Measurements from ENCODE around the gene EPHB2.

Gene EPHB2

DNA sequence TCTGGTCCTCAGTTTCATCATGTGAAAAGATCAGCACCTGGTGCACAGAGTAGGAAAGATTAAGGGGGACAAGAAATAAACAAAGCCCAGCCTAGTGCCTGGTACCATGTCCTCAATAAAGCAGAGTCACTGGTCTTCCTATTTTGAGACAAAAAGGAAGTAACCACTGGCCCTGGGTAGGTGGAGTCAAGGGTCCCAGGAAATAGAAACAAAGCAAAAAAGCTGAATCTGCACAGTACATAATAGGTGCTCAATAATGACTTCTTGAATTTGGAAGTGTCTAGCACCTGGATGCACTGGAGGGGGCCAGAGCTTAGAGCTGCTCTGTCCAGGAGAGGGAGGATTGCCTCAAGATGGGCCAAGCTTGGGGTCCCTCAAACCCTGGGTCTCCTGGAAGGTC is 1.9 kb upstream of the EPHB2 start:
- Histone ChIP-seq H3K27me3 (ENCODE audit: control insufficient read depth, insufficient read depth, low read length) (peaks cover 12% of the 10 kb centered on the region), H3K4me1 (ENCODE audit: control insufficient read depth, insufficient read depth, low read length) (0 out of 2 replicates have a peak, but pooled peaks cover 2% of the 10 kb centered on the region), H3K4me3 (ENCODE audit: low read length) (no peak overlapping the region), H3K27ac (ENCODE audit: low read length) (no peak overlapping the region), H3K36me3 (ENCODE audit: control insufficient read depth, insufficient read depth, low read length) (no peaks in the 10 kb centered on the region), H3K9me3 (ENCODE audit: control insufficient read depth, insufficient read depth, low read length) (no peaks in the 10 kb centered on the region)
- no peak for DNase-seq (ENCODE audit: low read depth, low spot score)

DNA sequence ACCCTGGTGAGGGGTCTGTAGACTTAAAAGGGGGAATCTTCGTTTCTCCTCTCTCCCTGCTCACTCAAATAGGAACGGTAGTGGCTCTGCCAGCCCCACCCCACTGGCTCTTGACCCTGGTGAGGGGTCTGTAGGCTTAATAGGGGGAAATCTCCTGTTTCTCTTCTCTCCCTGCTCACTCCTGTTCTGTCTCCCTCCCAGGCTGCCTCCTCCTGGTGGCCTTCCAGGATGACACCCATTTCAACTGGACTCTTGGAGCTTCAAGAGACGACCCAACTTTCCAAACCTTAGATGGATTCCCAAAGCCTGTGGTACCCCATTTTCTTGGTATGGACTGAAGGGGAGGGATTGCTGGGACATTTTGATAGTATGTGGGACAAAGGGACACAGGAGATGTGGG is 1.4 kb upstream of the EPHB2 start:
- Histone ChIP-seq H3K36me3 (ENCODE audit: control insufficient read depth, insufficient read depth, low read length) (no peaks in the 10 kb centered on the region), H3K4me1 (ENCODE audit: control insufficient read depth, insufficient read depth, low read length) (0 out of 2 replicates have a peak, but pooled peaks cover 2% of the 10 kb centered on the region), H3K9me3 (ENCODE audit: control insufficient read depth, insufficient read depth, low read length) (no peaks in the 10 kb centered on the region), H3K4me3 (ENCODE audit: low read length) (no peak overlapping the region), H3K27ac (ENCODE audit: low read length) (no peak overlapping the region), H3K27me3 (ENCODE audit: control insufficient read depth, insufficient read depth, low read length) (peaks cover 12% of the 10 kb centered on the region)
- no peak for DNase-seq (ENCODE audit: low read depth, low spot score)
- WGBS (ENCODE audit: insufficient coverage, insufficient read length), result no CpG with 5 or more reads among the region's 3 CpGs

DNA sequence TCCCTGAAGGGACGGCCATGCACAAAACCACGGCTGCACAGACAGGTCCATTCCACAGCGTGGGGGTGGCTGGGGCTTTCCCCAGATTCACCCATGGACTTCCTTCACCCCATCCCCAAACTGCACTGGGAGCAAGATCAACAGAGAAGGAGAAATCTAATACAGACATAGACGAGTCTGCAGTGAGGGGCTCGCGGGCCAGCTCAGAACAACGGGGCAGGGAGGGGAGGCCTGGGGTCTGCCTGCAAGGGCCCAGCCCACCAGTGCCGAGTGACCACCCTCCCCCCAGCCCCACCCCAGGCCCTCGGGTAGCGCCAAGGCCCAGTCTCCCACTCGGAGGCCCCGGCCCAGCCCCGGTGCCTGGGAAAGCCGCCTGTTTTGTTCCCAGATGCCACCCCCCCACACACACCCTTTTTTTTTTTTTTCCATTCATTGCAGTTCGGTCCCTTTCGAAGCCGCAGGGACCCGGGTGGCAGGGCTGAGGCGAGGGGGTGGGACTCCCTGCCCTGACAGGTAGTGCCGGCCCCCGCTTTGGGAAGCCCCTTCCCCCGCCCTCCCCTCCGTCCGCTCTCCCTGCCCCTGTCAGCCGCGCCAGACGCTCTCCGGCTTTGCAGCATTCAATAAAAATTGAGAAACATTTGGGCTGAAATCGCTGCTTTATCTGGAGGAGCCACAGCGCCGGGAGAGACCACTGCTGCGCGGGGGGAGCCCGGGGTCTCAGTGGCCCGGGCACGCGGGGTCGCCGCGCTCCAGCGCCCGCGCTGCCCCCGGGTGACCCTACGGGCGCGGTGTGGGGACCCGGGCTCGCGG is 543 bp upstream of the EPHB2 start:
- WGBS (ENCODE audit: insufficient coverage, insufficient read length), result no CpG with 5 or more reads among the region's 50 CpGs
- DNase-seq (ENCODE audit: low read depth, low spot score), result no peak
- Histone ChIP-seq H3K36me3 (ENCODE audit: control insufficient read depth, insufficient read depth, low read length) (no peaks in the 10 kb centered on the region), H3K4me3 (ENCODE audit: low read length) (peak overlapping the region; percentile 51; the same call in 1 of the 2 replicates), H3K27ac (ENCODE audit: low read length) (no peak overlapping the region), H3K27me3 (ENCODE audit: control insufficient read depth, insufficient read depth, low read length) (peaks cover 12% of the 10 kb centered on the region), H3K9me3 (ENCODE audit: control insufficient read depth, insufficient read depth, low read length) (no peaks in the 10 kb centered on the region), H3K4me1 (ENCODE audit: control insufficient read depth, insufficient read depth, low read length) (0 out of 2 replicates have a peak, but pooled peaks cover 2% of the 10 kb centered on the region)

DNA sequence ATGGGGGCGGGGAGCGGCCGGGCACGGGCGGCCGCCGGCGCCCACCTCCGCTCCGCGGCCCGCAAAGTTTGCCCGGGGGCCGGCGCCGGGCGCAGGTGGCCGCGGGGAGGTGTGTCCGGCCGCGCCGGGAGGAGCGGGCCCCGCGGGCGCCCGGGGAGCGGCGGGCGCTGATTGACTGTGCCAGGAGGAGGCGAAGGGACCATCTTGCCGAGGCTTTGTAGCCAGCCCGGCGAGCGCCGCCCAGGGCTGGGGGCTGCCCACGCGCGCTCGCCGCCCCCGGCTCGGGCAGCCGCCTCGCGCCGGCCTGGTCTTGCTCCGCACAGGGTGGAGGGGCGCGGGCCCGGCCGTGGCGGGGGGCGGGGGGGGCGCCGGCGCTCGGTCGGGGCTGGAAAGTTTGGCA is 432 bp downstream of the EPHB2 start:
- Histone ChIP-seq H3K36me3 (ENCODE audit: control insufficient read depth, insufficient read depth, low read length) (no peaks in the 10 kb centered on the region), H3K4me3 (ENCODE audit: low read length) (peak overlapping the region; percentile 50; the same call in 1 of the 2 replicates), H3K27ac (ENCODE audit: low read length) (no peak overlapping the region), H3K27me3 (ENCODE audit: control insufficient read depth, insufficient read depth, low read length) (peaks cover 12% of the 10 kb centered on the region), H3K9me3 (ENCODE audit: control insufficient read depth, insufficient read depth, low read length) (no peaks in the 10 kb centered on the region), H3K4me1 (ENCODE audit: control insufficient read depth, insufficient read depth, low read length) (0 out of 2 replicates have a peak, but pooled peaks cover 2% of the 10 kb centered on the region)
- no CpG with 5 or more reads among the region's 60 CpGs for WGBS (ENCODE audit: insufficient coverage, insufficient read length)
- DNase-seq (ENCODE audit: low read depth, low spot score), result no peak

DNA sequence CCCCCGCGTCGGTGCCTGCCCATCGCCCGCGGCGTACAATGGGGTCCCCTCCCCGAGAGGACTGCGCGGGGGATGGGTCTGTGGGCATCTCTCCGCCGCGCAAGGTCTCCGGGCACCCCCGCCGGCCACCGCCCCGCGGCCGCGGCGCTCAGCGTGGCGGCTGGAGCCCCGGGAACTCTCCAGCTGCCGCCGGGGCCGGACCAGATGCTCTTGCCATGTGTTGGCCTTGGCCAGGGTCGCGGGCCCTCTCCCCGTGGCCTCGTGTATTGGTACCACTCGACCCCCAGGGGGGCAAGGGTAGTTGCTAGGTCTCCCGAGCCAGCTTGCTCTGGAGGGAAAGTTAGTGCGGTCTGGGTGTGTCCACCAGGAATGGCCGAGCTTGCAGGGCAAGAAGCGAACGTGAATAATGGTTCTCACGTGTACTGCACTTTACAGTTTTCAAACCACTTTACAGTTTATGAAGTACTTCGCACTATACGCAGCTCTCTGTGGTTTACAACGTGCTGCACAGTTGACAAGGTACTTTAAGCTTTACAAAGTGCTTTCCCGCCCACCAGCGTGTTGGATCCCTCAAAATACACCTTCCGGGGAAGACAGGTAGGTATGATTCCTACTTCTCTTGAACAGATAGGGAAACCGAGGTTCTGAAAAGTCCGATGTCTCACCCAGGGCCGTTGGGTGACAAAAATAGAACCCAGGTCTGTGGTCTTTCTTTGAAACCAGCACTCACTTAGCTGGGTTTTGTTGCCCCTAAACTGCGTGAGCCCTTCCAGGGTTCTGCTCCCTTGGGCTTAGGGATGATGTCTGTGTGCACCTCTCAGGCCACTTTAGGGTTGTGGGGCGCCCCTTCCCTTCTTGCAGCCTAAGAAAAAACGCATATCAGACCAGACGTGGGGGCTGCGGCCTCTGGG is 1.2 kb downstream of the EPHB2 start:
- Histone ChIP-seq H3K4me3 (ENCODE audit: low read length) (peak overlapping the region; percentile 50; the same call in 1 of the 2 replicates), H3K27me3 (ENCODE audit: control insufficient read depth, insufficient read depth, low read length) (peaks cover 12% of the 10 kb centered on the region), H3K9me3 (ENCODE audit: control insufficient read depth, insufficient read depth, low read length) (no peaks in the 10 kb centered on the region), H3K36me3 (ENCODE audit: control insufficient read depth, insufficient read depth, low read length) (no peaks in the 10 kb centered on the region), H3K27ac (ENCODE audit: low read length) (no peak overlapping the region), H3K4me1 (ENCODE audit: control insufficient read depth, insufficient read depth, low read length) (0 out of 2 replicates have a peak, but pooled peaks cover 2% of the 10 kb centered on the region)
- WGBS (ENCODE audit: insufficient coverage, insufficient read length), result no CpG with 5 or more reads among the region's 53 CpGs
- no peak for DNase-seq (ENCODE audit: low read depth, low spot score)

DNA sequence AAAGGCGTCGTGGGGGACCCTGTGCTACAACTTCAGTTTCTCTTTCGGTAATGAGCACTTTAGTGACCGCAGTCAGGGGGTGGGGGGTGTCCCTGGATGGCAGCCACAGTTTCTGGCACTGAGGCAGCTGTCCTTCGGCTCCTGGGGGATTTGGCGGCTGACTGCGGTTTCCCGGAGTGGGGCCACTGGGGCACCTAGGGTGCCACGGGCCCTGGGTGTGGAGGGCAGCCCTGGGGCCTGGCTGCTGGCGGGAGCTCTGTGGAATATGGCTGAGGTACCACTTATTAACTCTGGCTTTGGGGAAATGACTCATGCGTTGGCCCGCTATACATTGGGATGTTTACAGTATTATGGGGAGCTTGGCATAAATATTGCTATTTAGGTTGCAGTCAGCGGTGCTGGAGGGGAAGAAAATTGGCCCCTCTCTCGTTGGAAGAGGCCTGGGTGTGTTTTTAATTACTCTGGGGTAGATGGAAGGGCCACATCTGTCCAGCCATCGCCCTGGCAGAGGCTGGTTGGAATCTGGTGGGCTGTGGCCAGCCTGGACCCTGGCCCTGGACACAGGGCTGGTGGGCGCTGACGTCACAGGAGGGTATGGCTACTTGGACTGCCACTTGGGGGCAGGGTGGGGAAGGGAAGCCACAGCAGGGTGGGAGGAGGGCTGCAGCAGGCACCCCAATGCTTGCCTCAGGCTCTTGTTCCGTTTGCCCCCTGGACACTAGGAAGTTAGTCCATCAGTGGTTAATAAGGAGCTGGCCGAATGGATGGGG is 2.0 kb downstream of the EPHB2 start:
- no peaks in the 10 kb centered on the region for H3K36me3 ChIP-seq (ENCODE audit: control insufficient read depth, insufficient read depth, low read length)
- DNase-seq (ENCODE audit: low read depth, low spot score), result no peak
- H3K9me3 ChIP-seq (ENCODE audit: control insufficient read depth, insufficient read depth, low read length), result no peaks in the 10 kb centered on the region
- H3K4me1 ChIP-seq (ENCODE audit: control insufficient read depth, insufficient read depth, low read length), result 0 out of 2 replicates have a peak, but pooled peaks cover 4% of the 10 kb centered on the region
- H3K27me3 ChIP-seq (ENCODE audit: control insufficient read depth, insufficient read depth, low read length), result peaks cover 12% of the 10 kb centered on the region
- no CpG with 5 or more reads among the region's 19 CpGs for WGBS (ENCODE audit: insufficient coverage, insufficient read length)
- H3K27ac ChIP-seq (ENCODE audit: low read length), result no peak overlapping the region
- no peak overlapping the region for H3K4me3 ChIP-seq (ENCODE audit: low read length)

DNA sequence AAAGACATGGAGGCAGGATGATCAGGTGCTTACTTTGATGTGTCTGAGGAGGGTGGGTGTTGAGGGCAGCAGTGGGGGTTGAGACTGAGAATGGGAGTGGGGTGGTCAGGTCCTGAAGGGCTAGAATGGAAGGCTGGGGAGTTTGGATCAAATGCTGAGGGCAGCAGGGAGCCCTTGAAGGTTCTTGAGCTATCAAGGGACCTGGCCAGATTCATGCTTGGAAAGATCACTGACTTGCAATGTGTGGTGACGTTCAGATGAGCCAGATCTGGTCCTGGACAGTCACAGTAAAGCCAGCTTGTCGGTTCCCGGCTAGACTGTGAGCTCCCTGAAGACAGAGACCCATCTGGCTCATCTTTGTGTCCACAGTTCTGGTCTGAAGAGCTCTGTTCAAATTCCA is 3.8 kb downstream of the EPHB2 start:
- Histone ChIP-seq H3K36me3 (ENCODE audit: control insufficient read depth, insufficient read depth, low read length) (no peaks in the 10 kb centered on the region), H3K4me3 (ENCODE audit: low read length) (no peak overlapping the region), H3K27me3 (ENCODE audit: control insufficient read depth, insufficient read depth, low read length) (peaks cover 12% of the 10 kb centered on the region), H3K27ac (ENCODE audit: low read length) (no peak overlapping the region), H3K4me1 (ENCODE audit: control insufficient read depth, insufficient read depth, low read length) (0 out of 2 replicates have a peak, but pooled peaks cover 4% of the 10 kb centered on the region), H3K9me3 (ENCODE audit: control insufficient read depth, insufficient read depth, low read length) (no peaks in the 10 kb centered on the region)
- no CpG with 5 or more reads among the region's 3 CpGs for WGBS (ENCODE audit: insufficient coverage, insufficient read length)
- DNase-seq (ENCODE audit: low read depth, low spot score), result no peak

DNA sequence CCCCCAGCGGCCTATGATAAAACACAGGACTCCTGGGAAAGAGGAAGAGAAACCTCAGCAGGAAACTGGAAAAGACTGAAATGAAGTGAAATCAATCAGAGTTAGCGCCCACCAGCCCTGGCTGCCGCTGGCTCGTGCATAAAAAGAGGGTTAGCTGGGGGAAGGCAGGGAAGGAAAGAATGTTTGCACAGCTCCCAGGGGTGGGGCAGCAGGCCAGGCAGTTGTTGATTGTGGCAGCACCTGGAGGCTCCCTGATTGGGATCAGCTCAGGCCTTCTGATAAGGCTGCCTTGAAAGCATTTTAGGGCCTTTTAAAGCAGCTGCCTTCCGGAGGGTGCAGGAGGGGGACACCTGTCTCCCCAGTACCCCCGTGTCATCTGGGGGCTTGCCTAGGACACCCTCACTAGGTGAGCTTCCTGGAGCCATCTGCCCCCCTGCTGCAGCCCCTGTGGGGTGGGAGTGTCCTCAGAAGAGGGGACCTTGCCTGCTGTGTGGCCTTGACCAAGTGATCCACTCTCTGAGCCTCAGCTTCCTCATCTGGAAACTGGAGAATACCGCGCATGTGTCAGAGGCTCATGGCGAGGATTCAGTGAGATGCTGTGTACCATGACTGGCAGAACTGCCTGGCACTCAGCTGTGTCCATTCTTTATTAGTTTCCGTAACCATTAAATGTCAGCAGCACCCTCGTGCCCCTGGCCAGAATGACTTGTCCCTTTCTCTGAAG is 6.6 kb downstream of the EPHB2 start:
- H3K9me3 ChIP-seq (ENCODE audit: control insufficient read depth, insufficient read depth, low read length), result no peaks in the 10 kb centered on the region
- H3K4me1 ChIP-seq (ENCODE audit: control insufficient read depth, insufficient read depth, low read length), result 0 out of 2 replicates have a peak, but pooled peaks cover 2% of the 10 kb centered on the region
- DNase-seq (ENCODE audit: low read depth, low spot score), result no peak
- whole genome bisulfite sequencing (ENCODE audit: insufficient coverage, insufficient read length), result no CpG with 5 or more reads among the region's 11 CpGs
- peaks cover 2% of the 10 kb centered on the region; the same call in 1 of the 2 replicates for H3K27me3 ChIP-seq (ENCODE audit: control insufficient read depth, insufficient read depth, low read length)
- H3K4me3 ChIP-seq (ENCODE audit: low read length), result no peak overlapping the region
- H3K27ac ChIP-seq (ENCODE audit: low read length), result no peak overlapping the region
- no peaks in the 10 kb centered on the region for H3K36me3 ChIP-seq (ENCODE audit: control insufficient read depth, insufficient read depth, low read length)

DNA sequence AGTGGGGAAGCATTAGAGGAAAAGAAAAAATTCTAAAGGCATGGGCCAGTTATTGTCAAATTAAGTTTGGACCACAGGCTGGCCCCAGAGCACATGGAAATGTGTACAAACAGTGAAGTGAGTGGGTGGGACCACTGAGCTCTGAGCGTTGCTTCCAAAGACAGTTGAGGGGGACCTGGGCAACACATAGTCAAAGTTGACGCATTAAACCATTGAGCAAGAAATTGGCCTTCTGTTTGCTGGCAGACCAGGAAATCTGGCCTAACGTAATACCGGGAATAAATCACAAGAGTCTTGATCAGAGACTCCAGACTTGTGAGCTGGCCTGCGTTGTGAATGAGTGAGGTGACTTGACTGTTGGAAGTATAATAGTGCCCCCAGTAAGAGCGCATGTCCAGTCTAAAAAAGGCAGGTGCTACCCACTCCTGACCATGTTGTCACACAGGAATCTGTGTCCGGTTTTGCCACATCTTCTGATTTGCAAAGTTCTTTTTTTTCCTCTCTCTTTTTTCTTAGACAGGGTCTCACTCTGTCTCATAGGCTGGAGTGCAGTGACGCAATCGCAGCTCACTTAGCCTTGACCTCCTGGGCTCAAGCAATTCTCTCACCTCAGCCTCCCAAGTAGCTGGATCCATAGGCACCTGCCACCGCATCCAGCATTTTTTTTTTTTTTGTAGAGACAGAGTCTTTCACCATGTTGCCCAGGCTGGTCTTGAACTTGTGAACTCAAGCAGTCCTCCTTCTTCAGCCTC is 10.7 kb downstream of the EPHB2 start:
- Histone ChIP-seq H3K27me3 (ENCODE audit: control insufficient read depth, insufficient read depth, low read length) (no peaks in the 10 kb centered on the region), H3K4me1 (ENCODE audit: control insufficient read depth, insufficient read depth, low read length) (0 out of 2 replicates have a peak, but pooled peaks cover 3% of the 10 kb centered on the region), H3K4me3 (ENCODE audit: low read length) (no peak overlapping the region), H3K36me3 (ENCODE audit: control insufficient read depth, insufficient read depth, low read length) (no peaks in the 10 kb centered on the region), H3K9me3 (ENCODE audit: control insufficient read depth, insufficient read depth, low read length) (no peaks in the 10 kb centered on the region), H3K27ac (ENCODE audit: low read length) (no peak overlapping the region)
- no peak for DNase-seq (ENCODE audit: low read depth, low spot score)
- no CpG with 5 or more reads among the region's 10 CpGs for WGBS (ENCODE audit: insufficient coverage, insufficient read length)
